H1 (cell line): Measurements from ENCODE around the gene AKR7A3. TPM values are rescaled to one million over a fixed set of nuclear protein-coding genes. Genes with fewer than 3 reads are reported as not detected.

Experiments used
- CTCF ChIA-PET: fragments of 300-600 bp; sonication (Branson Sonifier 250); formaldehyde crosslinking; loops from one replicate; lab custom pipeline; 2021; ENCODE audit not compliant: partially characterized antibody; lab: Charles Lee
- POLR2A ChIA-PET: fragments of 300-600 bp; sonication (Branson Sonifier 250); formaldehyde crosslinking; loops from one replicate; lab custom pipeline; 2021; ENCODE audit warnings: inconsistent platforms; ENCODE audit not compliant: partially characterized antibody; lab: Charles Lee
- DNase-seq, 2 experiments: peaks; one replicate each; pipeline versions ENCODE4 v3.0.0 to v3.0.0-alpha.2; 2010 to 2022; ENCODE audit warnings: low spot score in 2 of 2, low read depth in 1 of 2, mixed read lengths in 1 of 2
- FAIRE-seq: peaks from 2 replicates; lab custom pipeline; 2011; peaks lifted over from hg19 to GRCh38; lab: Jason Lieb, UNC
- H2AFZ ChIP-seq: 2 replicates; pipeline ENCODE4 v1.8.1; 2012; ENCODE audit warnings: low read length, inconsistent platforms
- H2AK5ac ChIP-seq: 2 replicates; pipeline ENCODE4 v1.6.1; 2013; ENCODE audit warnings: low read depth, low read length
- H2BK120ac ChIP-seq: replicated peaks from 2 replicates; pipeline ENCODE3; 2013; ENCODE audit warnings: low read depth, low read length, inconsistent platforms
- H2BK12ac ChIP-seq: 2 replicates; pipeline ENCODE4 v1.6.1; 2013; ENCODE audit warnings: low read depth, low read length
- H2BK15ac ChIP-seq: 2 replicates; pipeline ENCODE4 v1.6.1; 2013; ENCODE audit warnings: low read length
- H2BK20ac ChIP-seq: 2 replicates; pipeline ENCODE4 v1.6.1; 2013; ENCODE audit warnings: low read length
- H2BK5ac ChIP-seq: 2 replicates; pipeline ENCODE4 v1.6.1; 2013; ENCODE audit warnings: low read depth, low read length
- H3K14ac ChIP-seq: 2 replicates; pipeline ENCODE4 v1.6.1; 2013; ENCODE audit warnings: inconsistent platforms; ENCODE audit not compliant: insufficient read length
- H3K18ac ChIP-seq: 2 replicates; pipeline ENCODE4 v1.6.1; 2013; ENCODE audit warnings: low read length; ENCODE audit errors: extremely low read depth
- H3K23ac ChIP-seq: 2 replicates; pipeline ENCODE4 v1.6.1; 2013; ENCODE audit warnings: inconsistent platforms; ENCODE audit not compliant: insufficient read length
- H3K23me2 ChIP-seq: 2 replicates; pipeline ENCODE4 v1.6.1; 2013; ENCODE audit warnings: low read depth, low read length
- H3K27ac ChIP-seq: 2 replicates; pipeline ENCODE4 v1.6.1; 2011; ENCODE audit warnings: low read depth, low read length, inconsistent platforms
- H3K27me3 ChIP-seq, 4 experiments: replicated peaks in 1 of 4; 1 replicate in 1 of 4; 2 replicates in 3 of 4; pipeline versions ENCODE4 v1.6.1 to v1.8.1; 2011 to 2013; ENCODE audit warnings: low read length in 3 of 4, mild to moderate bottlenecking in 3 of 4, inconsistent platforms in 2 of 4, mixed read lengths in 2 of 4, moderate library complexity in 1 of 4; ENCODE audit not compliant: control insufficient read depth in 3 of 4, insufficient read depth in 3 of 4; ENCODE audit errors: extremely low read depth in 1 of 4
- H3K36me3 ChIP-seq, 4 experiments: 2 replicates each; pipeline versions ENCODE4 v1.6.1 to v1.8.1; 2011 to 2013; ENCODE audit warnings: mild to moderate bottlenecking in 4 of 4, low read length in 3 of 4, moderate library complexity in 2 of 4, control low read depth in 1 of 4, inconsistent platforms in 1 of 4; ENCODE audit not compliant: insufficient read depth in 4 of 4, control insufficient read depth in 2 of 4
- H3K4ac ChIP-seq: replicated peaks from 2 replicates; pipeline ENCODE3; 2013; ENCODE audit warnings: low read length, low read depth, mixed read lengths, inconsistent platforms; ENCODE audit not compliant: insufficient read length
- H3K4me1 ChIP-seq, 4 experiments: replicated peaks in 1 of 4; 1 replicate in 1 of 4; 2 replicates in 3 of 4; pipeline versions ENCODE4 v1.6.1 to v1.8.1; 2011 to 2013; ENCODE audit warnings: low read length in 3 of 4, inconsistent platforms in 2 of 4, mixed read lengths in 1 of 4; ENCODE audit not compliant: insufficient read depth in 4 of 4, control insufficient read depth in 3 of 4
- H3K4me2 ChIP-seq, 2 experiments: 2 replicates each; pipeline versions ENCODE4 v1.6.1 to v1.8.1; 2011 to 2013; ENCODE audit warnings: low read depth in 2 of 2, low read length in 2 of 2, control low read depth in 1 of 2, inconsistent platforms in 1 of 2, mild to moderate bottlenecking in 1 of 2; ENCODE audit not compliant: insufficient read depth in 1 of 2
- H3K4me3 ChIP-seq, 4 experiments: fragments of 200-600, 300-600 bp in 1 of 4; sonication (generic), shearing (Covaris generic), sonication (Bioruptor Twin) in 1 of 4; 2 replicates each; pipeline versions ENCODE4 v1.5.1 to v1.8.1; 2011 to 2016; ENCODE audit warnings: low read length in 4 of 4, low read depth in 3 of 4, control low read depth in 2 of 4, inconsistent platforms in 2 of 4, mild to moderate bottlenecking in 2 of 4, mixed read lengths in 1 of 4, moderate library complexity in 1 of 4; ENCODE audit not compliant: insufficient read depth in 2 of 4; ENCODE audit errors: extremely low read depth in 1 of 4
- H3K56ac ChIP-seq: replicated peaks from 2 replicates; pipeline ENCODE3; 2013; ENCODE audit warnings: low read depth, mild to moderate bottlenecking, mixed read lengths, low read length, inconsistent platforms; ENCODE audit not compliant: insufficient read length
- H3K79me1 ChIP-seq: 2 replicates; pipeline ENCODE4 v1.6.1; 2013; ENCODE audit warnings: low read depth, low read length, control low read depth
- H3K79me2 ChIP-seq, 2 experiments: 2 replicates each; pipeline versions ENCODE4 v1.6.1 to v1.8.1; 2012 to 2013; ENCODE audit warnings: low read length in 2 of 2, mild to moderate bottlenecking in 2 of 2, inconsistent platforms in 1 of 2; ENCODE audit not compliant: insufficient read depth in 2 of 2, control insufficient read depth in 1 of 2
- H3K9ac ChIP-seq, 4 experiments: replicated peaks in 1 of 4; 1 replicate in 1 of 4; 2 replicates in 3 of 4; pipeline versions ENCODE4 v1.6.1 to v1.8.1; 2011 to 2013; ENCODE audit warnings: low read depth in 3 of 4, low read length in 3 of 4, control low read depth in 2 of 4, mild to moderate bottlenecking in 2 of 4, moderate library complexity in 2 of 4, inconsistent platforms in 1 of 4; ENCODE audit errors: extremely low read depth in 1 of 4
- H3K9me3 ChIP-seq, 2 experiments: 2 replicates each; pipeline versions ENCODE4 v1.6.1 to v1.8.1; 2012 to 2013; ENCODE audit warnings: mild to moderate bottlenecking in 2 of 2, moderate library complexity in 2 of 2, control low read depth in 1 of 2, inconsistent platforms in 1 of 2, low read depth in 1 of 2, low read length in 1 of 2, mixed read lengths in 1 of 2; ENCODE audit not compliant: insufficient read depth in 2 of 2
- H4K20me1 ChIP-seq, 2 experiments: replicated peaks in 1 of 2; 2 replicates each; pipeline versions ENCODE3 to v1.8.1; 2011 to 2013; ENCODE audit warnings: inconsistent platforms in 2 of 2, low read length in 2 of 2, mild to moderate bottlenecking in 1 of 2; ENCODE audit not compliant: insufficient read depth in 2 of 2, control insufficient read depth in 1 of 2
- H4K5ac ChIP-seq: 2 replicates; pipeline ENCODE4 v1.6.1; 2013; ENCODE audit warnings: low read length, low read depth, mixed read lengths, inconsistent platforms; ENCODE audit not compliant: insufficient read length
- H4K8ac ChIP-seq: 2 replicates; pipeline ENCODE4 v1.8.0; 2013; ENCODE audit warnings: mild to moderate bottlenecking, moderate library complexity, low read length, inconsistent platforms; ENCODE audit not compliant: insufficient read depth; ENCODE audit errors: extremely low read depth
- H4K91ac ChIP-seq: replicated peaks from 2 replicates; pipeline ENCODE3; 2013; ENCODE audit warnings: low read length, mixed read lengths, inconsistent platforms; ENCODE audit not compliant: insufficient read length
- ASH2L ChIP-seq: fragments of 200-600, 300-600 bp; sonication (generic); IDR thresholded peaks from one replicate; pipeline ENCODE4 v1.7.1; 2017; ENCODE audit warnings: low read length
- BRCA1 ChIP-seq: IDR thresholded peaks from 2 replicates; pipeline ENCODE4 v1.6.1; 2012; ENCODE audit warnings: low read depth, low read length, improper control_type of control experiment
- CREB1 ChIP-seq: IDR thresholded peaks from 2 replicates; pipeline ENCODE4 v1.6.1; 2012; ENCODE audit warnings: inconsistent platforms
- EGR1 ChIP-seq: IDR thresholded peaks from 2 replicates; pipeline ENCODE4 v1.6.1; 2011; ENCODE audit warnings: low read depth, low read length, borderline replicate concordance
- EZH2 ChIP-seq: fragments of 200-600 bp; sonication (generic); IDR thresholded peaks from 2 replicates; pipeline ENCODE4 v1.7.1; 2012; ENCODE audit warnings: low read depth, mild to moderate bottlenecking, moderate library complexity, low read length, inconsistent platforms; ENCODE audit not compliant: severe bottlenecking
- HDAC6 ChIP-seq: IDR thresholded peaks from one replicate; pipeline ENCODE4 v1.7.1; 2012; ENCODE audit warnings: low read depth, mild to moderate bottlenecking, inconsistent platforms, low read length, moderate library complexity
- JUND ChIP-seq: IDR thresholded peaks from 2 replicates; pipeline ENCODE4 v1.6.1; 2011; ENCODE audit warnings: mild to moderate bottlenecking, improper control_type of control experiment, low read length
- RAD21 ChIP-seq, 2 experiments: IDR thresholded peaks in 1 of 2; conservative IDR thresholded peaks in 1 of 2; 2 replicates each; pipeline ENCODE4 v1.6.1; 2011; ENCODE audit warnings: low read depth in 2 of 2, low read length in 2 of 2, improper control_type of control experiment in 1 of 2, inconsistent platforms in 1 of 2, mild to moderate bottlenecking in 1 of 2, moderate library complexity in 1 of 2
- SP4 ChIP-seq: IDR thresholded peaks from 2 replicates; pipeline ENCODE4 v1.6.1; 2012; ENCODE audit warnings: low read length, inconsistent platforms
- SRF ChIP-seq: IDR thresholded peaks from 2 replicates; pipeline ENCODE4 v1.6.1; 2011; ENCODE audit warnings: mild to moderate bottlenecking, low read depth, low read length, moderate library complexity
- WGBS, 2 experiments: shearing (Covaris generic) in 1 of 2; methylation state at CpG; one replicate each; pipeline versions ENCODE4 v1.1.6 to v1.1.7; 2013 to 2015; ENCODE audit warnings: low lambda C conversion rate in 2 of 2, mixed read lengths in 2 of 2, inconsistent platforms in 1 of 2, low coverage in 1 of 2, missing lambda C conversion rate in 1 of 2; ENCODE audit not compliant: insufficient replicate concordance in 2 of 2, insufficient coverage in 1 of 2, insufficient read length in 1 of 2; ENCODE audit errors: extremely low coverage in 1 of 2, missing lambda C conversion rate in 1 of 2; 5-methylcytosine and 5-hydroxymethylcytosine counted together
- polyA plus RNA-seq, 7 experiments: library from polyadenylated mRNA; depleted of rRNA in 3 of 7; stranded (reverse) in 5 of 7; unstranded in 2 of 7; fragments of >200 nt in 5 of 7; fragments of 200-250 nt in 2 of 7; gene quantifications; 1 replicate in 5 of 7; 2 replicates in 1 of 7; 4 replicates in 1 of 7; pipeline versions ENCODE4 v1.2.1 to v1.2.3, GENCODE V29; 2011 to 2013; ENCODE audit warnings: missing spikeins in 2 of 7, mixed read lengths in 2 of 7
- total RNA-seq: library from RNA; stranded (reverse); fragmentation: NEBNext Ultra II Directional; extraction: Animal tissue kit (Norgen Biotek cat#: 25700); gene quantifications from 2 replicates; pipeline ENCODE4 v1.2.1, GENCODE V29; 2021
- TF ChIP-seq, protein P1 (sequence below): IDR thresholded peaks from 2 replicates; pipeline ENCODE4 v1.6.1; 2012; ENCODE audit warnings: inconsistent platforms

AKR7A3 gene
- total and polyA plus RNA-seq, 2 of the 8 experiments (the other 6 are each of a cell fraction or from before 2014, with no cell fraction given), result 0.62 to 0.65 TPM

DNA sequence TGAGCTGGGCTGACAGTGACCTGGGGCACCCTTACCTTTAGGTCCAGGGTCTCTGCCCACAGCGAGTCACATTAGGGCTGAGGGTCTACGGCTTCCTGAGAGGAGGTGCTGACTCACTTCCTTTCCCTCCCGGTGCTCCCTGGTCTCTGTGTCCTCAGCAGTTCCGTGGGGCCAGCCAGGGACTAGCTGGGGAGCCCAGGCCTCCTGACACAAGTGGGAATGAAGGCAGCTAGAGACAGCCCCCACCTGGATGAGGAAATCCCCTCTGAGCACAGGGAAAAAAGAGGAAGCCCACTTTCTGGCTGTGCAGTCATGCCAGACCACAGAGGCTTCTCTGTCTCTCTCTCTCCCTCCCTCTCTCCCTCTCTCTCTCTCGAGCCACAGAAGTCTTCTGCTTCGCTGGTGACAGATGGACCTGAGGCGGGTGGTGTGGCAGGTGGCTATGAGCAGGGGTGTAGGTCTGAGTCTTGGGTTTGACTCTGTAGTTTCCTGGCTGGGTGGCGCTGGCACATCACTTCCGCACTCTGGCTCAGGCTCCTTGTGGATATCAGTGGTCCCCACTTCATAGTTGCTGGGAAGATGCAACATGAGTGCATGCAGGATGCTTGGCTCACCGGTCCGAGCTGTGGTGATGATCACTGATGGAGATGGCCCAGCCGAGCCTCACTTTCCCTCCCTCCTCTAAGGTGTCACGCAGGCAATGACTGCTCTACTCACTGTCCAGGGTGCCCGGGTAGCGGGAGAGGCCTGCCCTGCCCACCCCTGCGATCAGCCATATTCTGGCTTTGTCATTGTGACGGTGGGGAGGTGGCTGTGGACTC lies 27.0 kb upstream of the AKR7A3 start:
- Histone ChIP-seq H3K14ac (no peak overlapping the region), H3K23ac (no peak overlapping the region), H2BK15ac (no peak overlapping the region), H2BK120ac (no peak overlapping the region), H2AK5ac (no peak overlapping the region), H2AFZ (no peak overlapping the region), H3K4me2 (no peak overlapping the region), H4K20me1 (peaks cover 3 to 19% of the 10 kb centered on the region in 2 experiments), H4K5ac (no peak overlapping the region), H3K36me3 (peaks cover 0 to 6% (median 0%) of the 10 kb centered on the region in 4 experiments; a peak in 3 of 8 replicates), H3K18ac (no peak overlapping the region), H3K27me3 (peaks cover 0 to 4% (median 1%) of the 10 kb centered on the region in 4 experiments; a peak in 1 of 7 replicates), H3K4me1 (peaks cover 0 to 17% (median 11%) of the 10 kb centered on the region in 4 experiments; a peak in 6 of 7 replicates), H2BK20ac (no peak overlapping the region), H4K91ac (no peak overlapping the region), H4K8ac (no peak overlapping the region; the same call in 1 of the 2 replicates), H3K79me2 (peaks cover 0 to 2% of the 10 kb centered on the region in 2 experiments; a peak in 1 of 4 replicates), H3K23me2 (peaks cover 10% of the 10 kb centered on the region; the same call in 1 of the 2 replicates), H3K4me3 (no peak overlapping the region), H3K79me1 (no peaks in the 10 kb centered on the region), H3K56ac (no peak overlapping the region), H3K4ac (no peak overlapping the region), H2BK5ac (no peak overlapping the region), H2BK12ac (0 out of 2 replicates have a peak overlapping the region, but pooled peaks have one; percentile 27), H3K9ac (no peak overlapping the region), H3K27ac (no peak overlapping the region), H3K9me3 (no peaks in the 10 kb centered on the region)
- ChIA-PET POLR2A (interaction anchor here (0.6 to 16.9 kb wide), 3 partner anchors 15 to 172 kb away, joined by 4 to 143 read pairs (median 25); partner anchors contain the start of genes EMC1 and MRTO4), CTCF (interaction anchor here (0.6 to 2.2 kb wide), 4 partner anchors 10 to 332 kb away, joined by 3 to 9 read pairs (median 4); no protein-coding TSS in a partner anchor)
- WGBS, 2 experiments, result 88% methylated on average over 17 of the region's 17 CpGs; no CpG with 5 or more reads in 1 of the 2 experiments
- no peak for FAIRE-seq
- DNase-seq, result no peak
- TF ChIP-seq EZH2 (no peak), HDAC6 (no peak), BRCA1 (no peak), SP4 (no peak), CREB1 (no peak), SRF (no peak), ASH2L (no peak), EGR1 (no peak), RAD21 (IDR thresholded peaks at IDR 0.05 in 1 of 2, conservative IDR thresholded peaks at IDR 0.05 in 1 of 2; ENCODE audit: low read depth in 2 of 2, low read length in 2 of 2) (no peak), JUND (no peak)
- TF ChIP-seq, protein P1, sequence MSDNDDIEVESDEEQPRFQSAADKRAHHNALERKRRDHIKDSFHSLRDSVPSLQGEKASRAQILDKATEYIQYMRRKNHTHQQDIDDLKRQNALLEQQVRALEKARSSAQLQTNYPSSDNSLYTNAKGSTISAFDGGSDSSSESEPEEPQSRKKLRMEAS, result no peak
